Brain microvascular endothelial cell (primary cell): Measurements from ENCODE around the gene PRPF6.

Source experiments
- DNase-seq: peaks from one replicate; pipeline ENCODE4 v3.0.0-alpha.2; 2020
- H3K27ac ChIP-seq: fragments of 250-450 bp; sonication (Bioruptor Pico); 2 replicates; pipeline ENCODE4 v1.5.1; 2020; ENCODE audit warnings: mild to moderate bottlenecking, moderate library complexity
- H3K27me3 ChIP-seq: fragments of 250-450 bp; sonication (Bioruptor Pico); replicated peaks from 2 replicates; pipeline ENCODE4 v1.5.1; 2020; ENCODE audit warnings: mild to moderate bottlenecking
- H3K36me3 ChIP-seq: fragments of 250-450 bp; sonication (Bioruptor Pico); replicated peaks from 2 replicates; pipeline ENCODE4 v1.5.1; 2020; ENCODE audit warnings: mild to moderate bottlenecking
- H3K4me3 ChIP-seq: 2 replicates; pipeline ENCODE4 v1.5.1; 2011; ENCODE audit warnings: low read depth, mild to moderate bottlenecking, control low read depth, low read length, moderate library complexity
- CTCF ChIP-seq: IDR thresholded peaks from 2 replicates; pipeline ENCODE4 v1.5.1; 2011; ENCODE audit warnings: low read depth, mild to moderate bottlenecking, moderate library complexity, low read length, control low read depth, inconsistent platforms; ENCODE audit errors: missing control alignments
- in situ Hi-C: cut with HindIII; loops from 2 replicates; pipeline ENCODE4 v1.10.0; 2017; ENCODE audit warnings: low sequenced_read_pairs, low pct_ligation_motif_present

The PRPF6 gene

GRCh38 chr20:64022671-64023360 is 41.9 kb downstream of the PRPF6 start:
- DNase-seq = no peak
- no peak overlapping the region for H3K4me3 ChIP-seq
- no peaks in the 10 kb centered on the region for H3K27me3 ChIP-seq
- TF ChIP-seq CTCF = no peak
- H3K36me3 ChIP-seq = peaks cover 69% of the 10 kb centered on the region
- H3K27ac ChIP-seq = no peak overlapping the region
- in situ Hi-C loops = no loop called here

- H3K27ac ChIP-seq = no peak overlapping the region
- H3K36me3 ChIP-seq = peaks cover 68% of the 10 kb centered on the region
- H3K4me3 ChIP-seq = no peak overlapping the region
- no peaks in the 10 kb centered on the region for H3K27me3 ChIP-seq
- TF ChIP-seq CTCF = no peak
- in situ Hi-C loops = no loop called here
- DNase-seq = no peak
Measured at GRCh38 chr20:64023361-64024140, 42.6 kb downstream of the PRPF6 start.

GRCh38 chr20:64024141-64024990 is 43.4 kb downstream of the PRPF6 start:
- in situ Hi-C loops = no loop called here
- DNase-seq = no peak
- Histone ChIP-seq H3K27me3 (no peaks in the 10 kb centered on the region), H3K27ac (no peak overlapping the region), H3K36me3 (peaks cover 65% of the 10 kb centered on the region), H3K4me3 (no peak overlapping the region)
- no peak for TF ChIP-seq CTCF

- no peak for DNase-seq
- H3K36me3 ChIP-seq = peaks cover 63% of the 10 kb centered on the region
- no peaks in the 10 kb centered on the region for H3K27me3 ChIP-seq
- H3K4me3 ChIP-seq = no peak overlapping the region
- TF ChIP-seq CTCF = no peak
- in situ Hi-C loops = no loop called here
- no peak overlapping the region for H3K27ac ChIP-seq
Measured at GRCh38 chr20:64025101-64025825, 44.3 kb downstream of the PRPF6 start.

DNA sequence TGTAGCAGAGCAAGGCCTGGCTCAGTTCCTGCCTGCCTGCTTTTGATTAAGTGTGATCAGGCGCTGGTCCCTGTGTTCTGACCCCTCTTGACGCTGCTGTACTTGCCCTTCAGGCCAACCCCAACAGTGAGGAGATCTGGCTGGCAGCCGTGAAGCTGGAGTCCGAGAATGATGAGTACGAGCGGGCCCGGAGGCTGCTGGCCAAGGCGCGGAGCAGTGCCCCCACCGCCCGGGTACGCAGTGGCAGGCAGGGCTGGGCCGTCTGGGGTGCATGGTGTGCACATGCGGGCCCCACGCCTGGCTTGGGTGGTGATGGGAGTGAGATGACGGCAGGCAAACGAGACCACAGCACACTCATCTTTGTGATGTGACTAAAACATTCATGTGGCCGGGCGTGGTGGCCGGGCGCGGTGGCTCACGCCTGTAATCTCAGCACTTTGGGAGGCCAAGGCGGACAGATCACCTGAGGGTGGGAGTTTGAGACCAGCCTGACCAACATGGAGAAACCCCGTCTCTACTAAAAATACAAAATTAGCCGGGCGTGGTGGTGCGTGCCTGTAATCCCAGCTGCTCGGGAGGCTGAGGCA is 45.0 kb downstream of the PRPF6 start:
- in situ Hi-C loops = no loop called here
- Histone ChIP-seq H3K4me3 (no peak overlapping the region), H3K27me3 (no peaks in the 10 kb centered on the region), H3K36me3 (peaks cover 67% of the 10 kb centered on the region), H3K27ac (no peak overlapping the region)
- no peak for DNase-seq
- no peak for TF ChIP-seq CTCF
